BE2C (cell line): ENCODE results near the gene DSC1.
"Not testable (repeated sequence)": the region's sequence is repeated elsewhere in the genome, so short reads cannot be mapped to it uniquely, and the experiment has no call there.

Experiments used
- DNase-seq: peaks from one replicate; pipeline ENCODE4 v3.0.0-alpha.2; 2020
- H3K27me3 ChIP-seq: fragments of 250-450 bp; sonication (Bioruptor Pico); 2 replicates; pipeline ENCODE4 v1.5.1; 2020; ENCODE audit warnings: mild to moderate bottlenecking
- H3K36me3 ChIP-seq: fragments of 250-450 bp; sonication (Bioruptor Pico); 2 replicates; pipeline ENCODE4 v1.5.1; 2020; ENCODE audit warnings: mild to moderate bottlenecking
- H3K4me1 ChIP-seq: fragments of 250-450 bp; sonication (Bioruptor Pico); 2 replicates; pipeline ENCODE4 v1.5.1; 2020
- H3K4me3 ChIP-seq: 2 replicates; pipeline ENCODE4 v1.5.1; 2011; ENCODE audit warnings: low read depth, low read length
- H3K9me3 ChIP-seq: fragments of 250-450 bp; sonication (Bioruptor Pico); 2 replicates; pipeline ENCODE4 v1.5.1; 2020
- TF ChIP-seq, protein P1 (sequence below): IDR thresholded peaks from 2 replicates; pipeline ENCODE4 v1.5.1; 2012; ENCODE audit warnings: mild to moderate bottlenecking, low read depth, low read length

The DSC1 gene

DNA sequence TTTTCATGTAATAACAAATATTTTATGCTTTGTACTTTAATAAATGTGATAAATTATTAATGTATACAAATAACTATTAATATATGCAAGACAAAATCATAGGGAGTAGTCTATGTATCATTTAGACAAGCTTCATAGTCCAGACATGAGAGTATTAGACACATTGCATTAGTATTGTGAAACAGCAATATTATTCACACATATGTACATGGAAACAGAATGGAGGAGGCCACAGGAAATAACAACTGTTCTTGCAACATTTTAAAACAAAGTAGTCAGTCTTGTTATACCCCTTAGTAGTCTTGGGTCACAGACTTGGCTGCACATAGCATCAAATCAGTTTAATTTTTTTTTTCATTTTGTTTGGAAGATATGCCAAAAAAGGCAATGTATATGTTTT lies 15.8 kb downstream of the DSC1 start:
- TF ChIP-seq, protein P1, sequence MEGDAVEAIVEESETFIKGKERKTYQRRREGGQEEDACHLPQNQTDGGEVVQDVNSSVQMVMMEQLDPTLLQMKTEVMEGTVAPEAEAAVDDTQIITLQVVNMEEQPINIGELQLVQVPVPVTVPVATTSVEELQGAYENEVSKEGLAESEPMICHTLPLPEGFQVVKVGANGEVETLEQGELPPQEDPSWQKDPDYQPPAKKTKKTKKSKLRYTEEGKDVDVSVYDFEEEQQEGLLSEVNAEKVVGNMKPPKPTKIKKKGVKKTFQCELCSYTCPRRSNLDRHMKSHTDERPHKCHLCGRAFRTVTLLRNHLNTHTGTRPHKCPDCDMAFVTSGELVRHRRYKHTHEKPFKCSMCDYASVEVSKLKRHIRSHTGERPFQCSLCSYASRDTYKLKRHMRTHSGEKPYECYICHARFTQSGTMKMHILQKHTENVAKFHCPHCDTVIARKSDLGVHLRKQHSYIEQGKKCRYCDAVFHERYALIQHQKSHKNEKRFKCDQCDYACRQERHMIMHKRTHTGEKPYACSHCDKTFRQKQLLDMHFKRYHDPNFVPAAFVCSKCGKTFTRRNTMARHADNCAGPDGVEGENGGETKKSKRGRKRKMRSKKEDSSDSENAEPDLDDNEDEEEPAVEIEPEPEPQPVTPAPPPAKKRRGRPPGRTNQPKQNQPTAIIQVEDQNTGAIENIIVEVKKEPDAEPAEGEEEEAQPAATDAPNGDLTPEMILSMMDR: no peak
- no peaks in the 10 kb centered on the region for H3K27me3 ChIP-seq
- H3K9me3 ChIP-seq: no peaks in the 10 kb centered on the region
- no peak for DNase-seq
- no peak overlapping the region for H3K4me3 ChIP-seq
- H3K4me1 ChIP-seq: no peaks in the 10 kb centered on the region
- H3K36me3 ChIP-seq: no peaks in the 10 kb centered on the region

DNA sequence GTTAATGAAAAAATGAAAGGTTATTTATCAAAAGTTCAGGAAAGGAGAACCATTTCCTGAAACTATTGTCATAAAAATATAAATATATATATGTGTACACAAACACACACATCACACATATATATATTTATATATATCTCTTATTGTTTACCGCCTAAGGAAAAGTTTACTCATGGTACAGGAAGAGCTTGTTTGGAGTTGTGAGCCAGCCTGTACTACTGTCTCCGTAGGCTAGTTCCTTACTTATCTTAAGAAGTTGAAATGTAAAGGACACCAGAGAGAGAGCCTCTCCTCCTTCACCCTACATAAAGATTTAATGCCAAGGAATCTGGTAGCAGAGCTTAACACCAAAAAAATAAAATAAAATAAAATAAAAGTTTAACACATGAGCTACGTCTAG lies 19.6 kb downstream of the DSC1 start:
- Histone ChIP-seq H3K4me1 (no peaks in the 10 kb centered on the region), H3K4me3 (no peak overlapping the region), H3K9me3 (no peaks in the 10 kb centered on the region), H3K36me3 (no peaks in the 10 kb centered on the region), H3K27me3 (no peaks in the 10 kb centered on the region)
- no peak for DNase-seq
- TF ChIP-seq, protein P1: no peak

DNA sequence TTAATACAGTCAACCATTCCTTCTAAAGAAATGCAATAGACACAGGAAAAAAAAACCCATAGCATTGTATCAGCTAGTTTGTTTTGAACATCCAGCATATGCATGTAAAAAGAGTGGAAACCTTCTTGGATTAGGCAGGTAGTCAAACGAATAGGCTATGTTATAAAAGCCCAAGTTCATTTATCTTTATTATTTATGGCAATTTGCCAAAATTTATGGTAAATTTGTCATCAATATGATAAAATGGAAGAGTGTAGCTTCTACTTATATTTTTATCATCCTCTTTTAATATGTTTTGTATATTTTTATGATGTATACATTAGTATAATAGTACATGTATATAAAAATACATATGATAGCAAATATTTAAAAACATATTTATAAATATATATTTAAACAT lies 23.9 kb downstream of the DSC1 start:
- Histone ChIP-seq H3K9me3 (no peaks in the 10 kb centered on the region), H3K27me3 (no peaks in the 10 kb centered on the region), H3K36me3 (no peaks in the 10 kb centered on the region), H3K4me1 (no peaks in the 10 kb centered on the region), H3K4me3 (no peak overlapping the region)
- TF ChIP-seq, protein P1: no peak
- no peak for DNase-seq

DNA sequence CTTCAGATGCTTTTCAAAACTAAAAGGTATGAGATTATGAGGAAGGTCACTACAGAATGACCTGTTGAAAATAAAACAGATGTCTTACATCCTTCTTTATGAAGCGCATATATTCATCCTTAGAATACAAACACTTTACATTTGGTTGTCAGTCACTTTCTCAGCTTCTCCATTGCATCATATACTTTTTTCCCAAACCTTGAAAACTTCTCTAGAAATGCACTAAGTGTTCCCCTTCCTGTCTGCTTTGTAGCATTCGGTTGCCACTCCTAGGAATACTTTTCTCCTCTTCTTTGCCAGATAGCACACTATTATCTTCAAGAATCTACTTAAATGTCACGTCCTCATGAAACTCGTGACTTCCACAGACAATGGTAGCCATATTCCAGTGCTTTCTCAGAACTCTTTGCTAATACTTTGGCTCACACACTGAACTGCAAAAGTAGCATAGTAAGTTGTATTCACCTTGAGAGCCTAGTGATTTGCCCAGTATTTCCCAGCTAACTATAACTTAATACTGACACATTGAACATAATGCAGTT lies 27.6 kb downstream of the DSC1 start:
- H3K9me3 ChIP-seq: no peaks in the 10 kb centered on the region

DNA sequence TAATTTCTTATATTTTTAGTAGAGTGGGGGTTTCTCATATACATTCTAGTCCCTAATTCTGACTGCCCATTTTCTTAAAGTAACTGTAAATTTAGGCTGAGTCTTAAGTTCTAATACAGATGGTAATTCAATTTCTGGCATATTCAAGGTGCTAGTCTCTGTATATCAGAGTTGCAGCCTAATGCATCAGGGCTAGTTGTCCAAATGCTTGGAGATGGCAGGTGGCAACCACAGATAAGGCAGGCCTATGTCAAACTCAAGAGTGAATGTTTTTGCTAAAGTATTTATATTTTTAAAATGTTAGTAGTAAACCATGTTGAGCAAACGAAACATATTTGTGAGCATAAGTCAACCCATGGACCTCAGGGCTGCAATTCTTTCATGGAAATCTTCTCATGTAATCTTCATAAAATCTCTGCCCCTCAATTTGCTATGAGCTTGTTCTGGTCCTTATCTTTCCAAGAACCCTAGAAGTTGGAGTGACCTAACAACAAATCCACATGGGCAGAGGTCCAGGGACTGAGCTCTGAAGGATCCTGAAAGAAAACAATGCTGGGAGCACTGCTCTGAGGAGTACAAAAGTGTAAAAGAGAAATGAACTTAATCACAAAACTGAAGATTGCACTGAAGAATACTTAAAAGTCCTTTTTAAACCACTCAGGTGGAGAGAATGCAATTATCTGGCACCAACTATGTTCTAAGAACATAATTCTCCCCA lies 33.1 kb downstream of the DSC1 start:
- Histone ChIP-seq H3K4me1 (no peaks in the 10 kb centered on the region), H3K27me3 (no peaks in the 10 kb centered on the region), H3K4me3 (no peak overlapping the region), H3K9me3 (no peaks in the 10 kb centered on the region), H3K36me3 (no peaks in the 10 kb centered on the region)
- TF ChIP-seq, protein P1: no peak
- no peak for DNase-seq

More for the DNA sequence above, 27.6 kb downstream of the DSC1 start:
- Histone ChIP-seq H3K27me3 (no peaks in the 10 kb centered on the region), H3K4me1 (no peaks in the 10 kb centered on the region), H3K36me3 (no peaks in the 10 kb centered on the region), H3K4me3 (no peak overlapping the region)
- TF ChIP-seq, protein P1: no peak
- no peak for DNase-seq

DNA sequence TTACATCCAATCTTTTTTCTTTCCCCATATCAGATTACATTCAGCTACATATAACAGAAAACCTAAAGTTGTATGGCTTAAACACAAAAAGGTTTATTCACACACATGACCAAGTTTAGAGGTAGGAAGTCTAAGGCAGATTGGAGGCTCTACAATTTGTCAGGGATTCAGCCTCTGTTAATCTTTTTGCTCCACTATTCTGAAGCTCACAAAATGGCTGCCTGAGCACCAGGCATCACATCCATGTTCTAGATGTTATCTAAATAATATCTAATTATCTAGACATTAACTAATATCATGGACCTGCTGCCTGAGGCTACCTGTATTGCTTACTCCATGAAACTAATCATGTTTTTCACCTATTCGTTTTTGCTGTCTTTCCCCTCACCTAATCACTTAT lies 36.8 kb downstream of the DSC1 start:
- Histone ChIP-seq H3K36me3 (no peaks in the 10 kb centered on the region), H3K4me3 (no peak overlapping the region), H3K27me3 (no peaks in the 10 kb centered on the region), H3K4me1 (no peaks in the 10 kb centered on the region), H3K9me3 (no peaks in the 10 kb centered on the region)
- TF ChIP-seq, protein P1: no peak
- DNase-seq: no peak

DNA sequence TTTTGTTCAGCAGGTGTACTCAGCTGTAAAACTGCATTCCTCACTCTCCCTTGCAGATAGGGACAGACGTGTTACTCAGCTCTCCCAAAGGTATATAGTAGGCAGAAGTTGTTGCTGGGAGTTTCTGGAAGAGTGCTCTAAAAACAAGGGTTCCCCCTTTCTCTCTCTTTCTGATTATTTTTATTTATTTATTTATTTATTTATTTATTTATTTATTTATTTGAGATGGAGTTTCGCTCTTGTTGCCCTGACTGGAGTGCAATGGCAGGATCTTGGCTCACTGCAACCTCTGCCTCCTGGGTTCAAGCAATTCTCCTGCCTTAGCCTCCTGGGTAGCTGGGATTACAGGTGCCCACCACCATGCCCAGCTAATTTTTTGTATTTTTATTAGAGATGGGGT lies 39.5 kb downstream of the DSC1 start:
- not testable (repeated sequence) for DNase-seq, H3K9me3 ChIP-seq, H3K36me3 ChIP-seq, H3K27me3 ChIP-seq, H3K4me3 ChIP-seq, H3K4me1 ChIP-seq
